Activated gamma-delta T cell treated with Interleukin-2 at 50 U/mL for 16 hours (primary cell): ENCODE results near the gene HIP1.
"Not testable (repeated sequence)": the region's sequence is repeated elsewhere in the genome, so short reads cannot be mapped to it uniquely, and the experiment has no call there.

Experiments
- DNase-seq: peaks from one replicate; pipeline ENCODE4 v3.0.0-alpha.2; 2020

The HIP1 gene

DNA sequence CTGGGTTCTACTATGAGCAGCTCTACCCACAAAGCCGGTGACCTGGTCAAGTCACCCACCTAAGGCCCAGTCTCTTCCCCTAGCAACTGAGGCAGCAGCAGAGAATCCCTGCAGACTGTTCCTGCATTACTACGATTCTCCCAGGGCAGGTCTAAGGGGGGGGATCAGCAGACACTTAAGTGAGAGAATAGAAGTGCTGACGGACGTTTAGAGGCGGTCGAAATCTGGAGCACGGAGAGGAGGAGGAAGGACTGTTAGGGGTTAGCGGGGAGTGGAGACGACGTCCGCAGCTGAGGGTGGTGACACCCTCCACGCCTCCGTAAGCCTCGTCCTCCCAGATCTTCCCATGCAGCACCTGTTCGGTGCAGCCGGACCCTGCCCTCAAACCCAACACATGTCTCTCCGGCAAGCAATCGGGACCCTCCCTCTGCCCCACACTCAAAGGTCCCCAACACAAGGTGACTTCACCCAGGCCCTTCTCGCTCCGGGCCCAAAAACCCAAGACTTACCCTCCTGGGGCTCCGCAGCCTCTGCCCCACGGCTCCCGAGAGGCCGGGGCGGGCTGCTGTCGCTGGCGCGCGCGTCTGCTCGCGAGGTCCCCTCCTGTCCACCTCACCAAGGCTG, 253.3 kb downstream of the HIP1 start:
- DNase-seq: not testable (repeated sequence)
